HL-60 (cell line): Measurements from ENCODE around the gene STAC3.
"Not testable (repeated sequence)": the region's sequence is repeated elsewhere in the genome, so short reads cannot be mapped to it uniquely, and the experiment has no call there.

Source experiments
- DNase-seq, 2 experiments: peaks; one replicate each; pipeline ENCODE4 v3.0.0-alpha.2; 2010 to 2020; ENCODE audit warnings: low read depth in 1 of 2, low spot score in 1 of 2
- H3K27ac ChIP-seq: fragments of 250-450 bp; sonication (Bioruptor Pico); replicated peaks from 2 replicates; pipeline ENCODE4 v1.5.1; 2020; ENCODE audit warnings: mild to moderate bottlenecking, moderate library complexity
- H3K27me3 ChIP-seq: fragments of 250-450 bp; sonication (Bioruptor Pico); 2 replicates; pipeline ENCODE4 v1.5.1; 2021; ENCODE audit warnings: mild to moderate bottlenecking, moderate library complexity; ENCODE audit not compliant: insufficient read depth, poor library complexity, severe bottlenecking
- H3K4me3 ChIP-seq: replicated peaks from 2 replicates; pipeline ENCODE4 v1.5.1; 2011; ENCODE audit warnings: mild to moderate bottlenecking, control low read depth, low read length; ENCODE audit not compliant: insufficient read depth
- CTCF ChIP-seq: IDR thresholded peaks from one replicate; pipeline ENCODE4 v1.5.1; 2011; ENCODE audit warnings: low read length, control low read depth, inconsistent platforms; ENCODE audit not compliant: insufficient read depth
- GABPA ChIP-seq: IDR thresholded peaks from 2 replicates; pipeline ENCODE4 v1.6.1; 2012; ENCODE audit warnings: low read depth
- POLR2AphosphoS5 ChIP-seq: IDR thresholded peaks from 2 replicates; pipeline ENCODE4 v1.6.1; 2012; ENCODE audit warnings: low read depth
- SPI1 ChIP-seq: IDR thresholded peaks from 2 replicates; pipeline ENCODE4 v1.6.1; 2012; ENCODE audit warnings: low read depth, mild to moderate bottlenecking, borderline replicate concordance
- TF ChIP-seq, protein P1 (sequence below): IDR thresholded peaks from 2 replicates; pipeline ENCODE4 v1.6.1; 2012; ENCODE audit warnings: low read depth; ENCODE audit not compliant: insufficient replicate concordance

The STAC3 gene

GRCh38 chr12:57278465-57279381 is 27.7 kb upstream of the STAC3 start:
- no peak overlapping the region for H3K27ac ChIP-seq
- TF ChIP-seq SPI1 (no peak), POLR2AphosphoS5 (no peak)
- TF ChIP-seq, protein P1, sequence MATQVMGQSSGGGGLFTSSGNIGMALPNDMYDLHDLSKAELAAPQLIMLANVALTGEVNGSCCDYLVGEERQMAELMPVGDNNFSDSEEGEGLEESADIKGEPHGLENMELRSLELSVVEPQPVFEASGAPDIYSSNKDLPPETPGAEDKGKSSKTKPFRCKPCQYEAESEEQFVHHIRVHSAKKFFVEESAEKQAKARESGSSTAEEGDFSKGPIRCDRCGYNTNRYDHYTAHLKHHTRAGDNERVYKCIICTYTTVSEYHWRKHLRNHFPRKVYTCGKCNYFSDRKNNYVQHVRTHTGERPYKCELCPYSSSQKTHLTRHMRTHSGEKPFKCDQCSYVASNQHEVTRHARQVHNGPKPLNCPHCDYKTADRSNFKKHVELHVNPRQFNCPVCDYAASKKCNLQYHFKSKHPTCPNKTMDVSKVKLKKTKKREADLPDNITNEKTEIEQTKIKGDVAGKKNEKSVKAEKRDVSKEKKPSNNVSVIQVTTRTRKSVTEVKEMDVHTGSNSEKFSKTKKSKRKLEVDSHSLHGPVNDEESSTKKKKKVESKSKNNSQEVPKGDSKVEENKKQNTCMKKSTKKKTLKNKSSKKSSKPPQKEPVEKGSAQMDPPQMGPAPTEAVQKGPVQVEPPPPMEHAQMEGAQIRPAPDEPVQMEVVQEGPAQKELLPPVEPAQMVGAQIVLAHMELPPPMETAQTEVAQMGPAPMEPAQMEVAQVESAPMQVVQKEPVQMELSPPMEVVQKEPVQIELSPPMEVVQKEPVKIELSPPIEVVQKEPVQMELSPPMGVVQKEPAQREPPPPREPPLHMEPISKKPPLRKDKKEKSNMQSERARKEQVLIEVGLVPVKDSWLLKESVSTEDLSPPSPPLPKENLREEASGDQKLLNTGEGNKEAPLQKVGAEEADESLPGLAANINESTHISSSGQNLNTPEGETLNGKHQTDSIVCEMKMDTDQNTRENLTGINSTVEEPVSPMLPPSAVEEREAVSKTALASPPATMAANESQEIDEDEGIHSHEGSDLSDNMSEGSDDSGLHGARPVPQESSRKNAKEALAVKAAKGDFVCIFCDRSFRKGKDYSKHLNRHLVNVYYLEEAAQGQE, result no peak

GRCh38 chr12:57276935-57277563 is 26.1 kb upstream of the STAC3 start:
- Histone ChIP-seq H3K27ac (no peak overlapping the region), H3K27me3 (no peaks in the 10 kb centered on the region), H3K4me3 (no peak overlapping the region)
- TF ChIP-seq SPI1, result no peak
- TF ChIP-seq GABPA, result no peak
- no peak for TF ChIP-seq CTCF
- no peak for TF ChIP-seq POLR2AphosphoS5
- TF ChIP-seq, protein P1, result no peak
- peak; percentile 10 to 21 for DNase-seq

More at GRCh38 chr12:57278465-57279381, 27.7 kb upstream of the STAC3 start:
- no peak for DNase-seq
- Histone ChIP-seq H3K4me3 (no peak overlapping the region), H3K27me3 (no peaks in the 10 kb centered on the region)

DNA sequence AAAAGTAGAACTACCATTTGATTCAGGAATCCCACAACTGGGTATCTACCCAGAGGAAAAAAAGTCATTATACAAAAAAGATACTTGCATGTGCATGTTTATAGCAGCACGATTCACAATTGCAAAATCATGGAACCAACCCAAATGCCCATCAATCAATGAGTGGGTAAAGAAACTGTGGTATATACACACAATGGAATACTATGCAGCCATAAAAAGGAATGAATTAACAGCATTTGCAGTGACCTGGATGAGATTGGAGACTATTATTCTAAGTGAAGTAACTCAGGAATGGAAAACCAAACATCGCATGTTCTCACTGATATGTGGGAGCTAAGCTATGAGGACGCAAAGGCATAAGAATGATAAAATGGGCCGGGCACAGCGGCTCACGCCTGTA is 25.2 kb upstream of the STAC3 start:
- H3K4me3 ChIP-seq, H3K27me3 ChIP-seq, DNase-seq, H3K27ac ChIP-seq: not testable (repeated sequence)

DNA sequence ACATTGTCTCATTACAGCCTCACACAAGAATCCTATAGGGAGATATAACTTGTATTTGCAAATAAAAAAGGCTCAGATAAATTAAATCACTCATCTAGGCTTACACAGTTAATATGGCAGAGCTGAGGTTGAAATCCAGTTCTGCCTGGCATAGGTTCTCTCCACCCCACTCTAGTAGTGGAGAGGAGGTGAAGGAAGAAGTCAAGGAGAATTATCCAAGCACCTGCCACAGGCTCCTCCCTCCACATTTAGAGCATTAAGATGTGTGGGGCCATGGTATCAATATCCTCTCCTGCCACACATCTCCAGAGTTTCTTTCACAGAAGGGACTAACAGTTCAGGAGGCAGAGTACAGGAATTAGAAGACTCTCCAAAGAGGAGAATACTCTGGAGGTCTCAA is 22.5 kb upstream of the STAC3 start:
- Histone ChIP-seq H3K4me3 (no peak overlapping the region), H3K27ac (no peak overlapping the region), H3K27me3 (no peaks in the 10 kb centered on the region)
- TF ChIP-seq, protein P1, result no peak
- no peak for TF ChIP-seq CTCF
- TF ChIP-seq SPI1, result no peak
- no peak for TF ChIP-seq GABPA
- TF ChIP-seq POLR2AphosphoS5, result no peak
- DNase-seq, result no peak
